ENCODE data around the gene ACACA.

ACACA gene

DNA sequence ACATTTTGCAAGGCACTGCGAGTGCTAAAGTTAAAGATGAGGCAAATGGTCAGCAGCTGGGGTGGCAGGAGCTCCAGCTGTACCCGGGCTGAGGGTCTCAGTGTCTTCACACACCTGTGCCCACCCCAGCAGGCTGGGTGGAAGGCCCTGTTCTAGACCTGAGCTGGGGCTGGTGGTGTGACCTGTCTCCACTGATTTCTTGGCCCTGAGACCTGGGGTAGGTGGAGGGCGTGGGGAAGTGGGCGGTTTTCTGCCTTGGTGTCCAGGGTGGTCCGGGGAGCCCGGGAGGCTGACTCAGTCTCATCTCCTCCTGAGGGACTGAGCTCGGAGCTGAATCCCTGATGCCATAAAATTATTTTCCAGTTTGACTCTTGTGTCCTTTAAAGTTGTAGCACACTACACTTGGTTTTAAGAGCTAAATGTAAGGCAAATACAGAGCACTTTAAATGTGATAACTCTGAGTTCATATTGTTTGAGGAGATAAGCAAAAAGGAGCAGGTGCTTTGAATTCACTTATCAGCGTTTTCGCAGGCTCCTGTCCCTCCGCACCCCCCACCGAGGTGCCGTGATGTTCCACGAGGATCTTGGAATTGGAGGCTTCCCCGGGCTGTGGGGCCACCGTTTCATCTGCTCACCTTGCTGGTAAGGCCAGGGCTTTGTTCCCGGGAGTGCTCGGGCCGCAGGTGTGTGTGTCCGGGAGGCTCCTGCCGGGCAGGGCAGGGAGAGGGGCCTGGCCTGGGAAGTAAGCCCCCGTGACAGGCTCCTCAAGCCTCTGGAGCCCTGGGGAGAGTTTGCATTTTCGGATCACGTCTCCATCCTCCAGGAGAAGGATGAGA, 340.9 kb downstream of the ACACA start:
- Histone ChIP-seq H3K9me3 (no peaks in the 10 kb centered on the region), H3K4me1 (peaks cover 12% of the 10 kb centered on the region), H3K27me3 (no peaks in the 10 kb centered on the region), H3K36me3 (no peaks in the 10 kb centered on the region), H3K4me3 (ENCODE audit: low read depth, low read length) (no peak overlapping the region)
- TF ChIP-seq, protein P1, sequence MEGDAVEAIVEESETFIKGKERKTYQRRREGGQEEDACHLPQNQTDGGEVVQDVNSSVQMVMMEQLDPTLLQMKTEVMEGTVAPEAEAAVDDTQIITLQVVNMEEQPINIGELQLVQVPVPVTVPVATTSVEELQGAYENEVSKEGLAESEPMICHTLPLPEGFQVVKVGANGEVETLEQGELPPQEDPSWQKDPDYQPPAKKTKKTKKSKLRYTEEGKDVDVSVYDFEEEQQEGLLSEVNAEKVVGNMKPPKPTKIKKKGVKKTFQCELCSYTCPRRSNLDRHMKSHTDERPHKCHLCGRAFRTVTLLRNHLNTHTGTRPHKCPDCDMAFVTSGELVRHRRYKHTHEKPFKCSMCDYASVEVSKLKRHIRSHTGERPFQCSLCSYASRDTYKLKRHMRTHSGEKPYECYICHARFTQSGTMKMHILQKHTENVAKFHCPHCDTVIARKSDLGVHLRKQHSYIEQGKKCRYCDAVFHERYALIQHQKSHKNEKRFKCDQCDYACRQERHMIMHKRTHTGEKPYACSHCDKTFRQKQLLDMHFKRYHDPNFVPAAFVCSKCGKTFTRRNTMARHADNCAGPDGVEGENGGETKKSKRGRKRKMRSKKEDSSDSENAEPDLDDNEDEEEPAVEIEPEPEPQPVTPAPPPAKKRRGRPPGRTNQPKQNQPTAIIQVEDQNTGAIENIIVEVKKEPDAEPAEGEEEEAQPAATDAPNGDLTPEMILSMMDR (IDR thresholded peaks at IDR 0.05; ENCODE audit: low read depth, low read length), result no peak
- no peak for DNase-seq

DNA sequence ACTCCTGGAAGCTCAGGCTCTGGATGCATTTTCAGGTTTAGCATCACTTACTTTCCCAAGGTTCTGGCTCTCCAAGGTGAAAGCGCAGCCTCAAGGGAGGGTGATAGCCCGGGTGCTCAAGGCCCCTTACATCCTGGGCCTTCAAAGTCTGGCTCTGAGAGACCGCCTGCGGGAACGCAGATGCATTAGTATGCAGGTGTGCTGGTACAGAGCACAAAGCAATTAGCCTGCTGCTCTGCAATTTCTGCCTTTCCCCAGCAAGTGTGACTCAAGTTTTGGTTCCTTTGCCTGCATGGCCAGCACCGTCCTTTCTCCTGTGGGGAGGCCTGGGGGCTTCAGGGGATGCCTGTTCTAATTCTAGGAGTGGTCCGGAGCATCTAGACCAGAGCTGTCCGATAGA, 341.7 kb downstream of the ACACA start:
- no peaks in the 10 kb centered on the region for H3K36me3 ChIP-seq
- TF ChIP-seq, protein P1 (IDR thresholded peaks at IDR 0.05; ENCODE audit: low read depth, low read length), result no peak
- no peaks in the 10 kb centered on the region for H3K9me3 ChIP-seq
- H3K4me1 ChIP-seq, result peaks cover 12% of the 10 kb centered on the region
- no peak for DNase-seq
- no peak overlapping the region for H3K4me3 ChIP-seq (ENCODE audit: low read depth, low read length)
- H3K27me3 ChIP-seq, result no peaks in the 10 kb centered on the region

GRCh38 chr17:37064206-37064605, 342.4 kb downstream of the ACACA start:
- no peaks in the 10 kb centered on the region for H3K36me3 ChIP-seq
- H3K4me3 ChIP-seq (ENCODE audit: low read depth, low read length), result no peak overlapping the region
- TF ChIP-seq, protein P1 (IDR thresholded peaks at IDR 0.05; ENCODE audit: low read depth, low read length), result no peak
- no peaks in the 10 kb centered on the region for H3K9me3 ChIP-seq
- peaks cover 12% of the 10 kb centered on the region for H3K4me1 ChIP-seq
- H3K27me3 ChIP-seq, result no peaks in the 10 kb centered on the region
- DNase-seq, result no peak

DNA sequence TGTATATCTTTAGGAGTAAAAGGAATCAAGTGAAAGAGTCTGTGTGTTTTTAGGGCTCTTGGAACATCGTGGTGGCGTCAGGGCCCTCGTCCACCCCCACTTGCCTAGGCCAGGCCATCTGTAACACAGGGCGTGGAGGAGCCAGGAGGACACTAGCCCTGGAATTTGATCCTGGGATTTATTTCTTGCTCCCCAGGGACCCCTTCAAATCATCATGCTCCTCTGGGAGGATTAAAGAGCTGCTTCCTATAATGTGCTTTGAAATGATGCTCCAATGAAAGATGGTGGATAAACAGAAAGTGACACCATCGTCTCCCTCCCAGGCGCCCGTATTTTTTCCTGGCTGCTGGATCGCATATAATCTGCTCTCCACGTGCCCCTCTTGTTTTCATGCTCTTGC, 344.6 kb downstream of the ACACA start:
- no peaks in the 10 kb centered on the region; the same call in 1 of the 2 replicates for H3K4me1 ChIP-seq
- no peak overlapping the region for H3K4me3 ChIP-seq (ENCODE audit: low read depth, low read length)
- no peaks in the 10 kb centered on the region for H3K27me3 ChIP-seq
- no peaks in the 10 kb centered on the region for H3K9me3 ChIP-seq
- H3K36me3 ChIP-seq, result peaks cover 9% of the 10 kb centered on the region
- no peak for DNase-seq
- TF ChIP-seq, protein P1 (IDR thresholded peaks at IDR 0.05; ENCODE audit: low read depth, low read length), result no peak

DNA sequence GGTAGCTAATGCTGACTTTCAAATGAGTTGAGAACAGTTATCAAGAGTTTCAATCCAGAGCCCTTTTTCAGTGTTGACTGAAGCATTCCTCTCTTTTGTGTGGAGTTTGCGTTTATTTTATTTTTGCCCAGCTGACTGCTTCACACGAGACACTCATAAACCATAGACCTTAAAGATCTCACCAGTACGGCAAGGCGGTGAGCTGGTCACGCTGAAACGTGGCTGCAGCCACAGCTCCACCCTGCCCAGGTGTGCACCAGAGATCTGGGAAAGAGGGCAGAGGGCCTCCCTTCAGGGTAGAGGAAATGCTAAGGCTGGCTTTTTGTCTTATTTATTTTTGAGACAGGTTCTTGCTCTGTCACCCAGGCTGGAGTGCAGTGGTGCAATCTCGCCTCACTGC, 345.7 kb downstream of the ACACA start:
- DNase-seq, result no peak
- Histone ChIP-seq H3K27me3 (no peaks in the 10 kb centered on the region), H3K9me3 (no peaks in the 10 kb centered on the region), H3K4me1 (no peaks in the 10 kb centered on the region; the same call in 1 of the 2 replicates), H3K36me3 (peaks cover 13% of the 10 kb centered on the region), H3K4me3 (ENCODE audit: low read depth, low read length) (no peak overlapping the region)
- TF ChIP-seq, protein P1 (IDR thresholded peaks at IDR 0.05; ENCODE audit: low read depth, low read length), result no peak

DNA sequence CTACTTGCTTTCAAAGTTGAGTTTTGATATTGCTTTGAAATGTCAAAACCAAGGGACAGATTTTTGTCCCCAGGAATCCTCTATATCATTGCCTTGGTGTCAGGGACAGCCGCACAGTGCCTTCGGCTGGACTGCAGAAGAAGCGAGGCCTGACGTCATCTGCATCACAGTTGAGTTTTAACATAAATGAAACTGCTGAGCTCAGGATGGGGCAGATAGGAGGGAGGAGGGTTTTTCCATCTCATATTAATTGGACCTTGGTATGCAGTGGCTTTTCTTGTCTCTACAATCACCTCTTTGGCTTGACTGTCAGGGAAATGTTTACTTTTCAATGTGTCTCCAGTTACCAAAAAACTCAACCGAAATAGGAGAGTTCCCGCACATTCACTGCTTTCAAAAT, 346.5 kb downstream of the ACACA start:
- H3K4me3 ChIP-seq (ENCODE audit: low read depth, low read length), result no peak overlapping the region
- H3K4me1 ChIP-seq, result peaks cover 4% of the 10 kb centered on the region
- TF ChIP-seq, protein P1 (IDR thresholded peaks at IDR 0.05; ENCODE audit: low read depth, low read length), result no peak
- no peaks in the 10 kb centered on the region for H3K9me3 ChIP-seq
- DNase-seq, result no peak
- peaks cover 13% of the 10 kb centered on the region for H3K36me3 ChIP-seq
- no peaks in the 10 kb centered on the region for H3K27me3 ChIP-seq

Data from BE2C (cell line).